Gastrocnemius medialis (tissue), 4 donors: ENCODE results near the gene SGK1. TPM values are rescaled to one million over a fixed set of nuclear protein-coding genes. Genes with fewer than 3 reads are reported as not detected.

Experiments used
- ATAC-seq, 2 donors: fragments of 150-250 bp; one replicate each; pipeline ENCODE4 v1.9.1; 2016
- DNase-seq, 2 donors: peaks; one replicate each; pipeline ENCODE4 v3.0.0-alpha.2; 2019
- H3K27ac ChIP-seq, 4 donors: fragments of 200-600 bp; sonication (generic); 1 replicate in 1 of 4; 2 replicates in 3 of 4; pipeline ENCODE4 v1.5.1; 2016 to 2018; ENCODE audit warnings: mild to moderate bottlenecking in 2 of 4, moderate library complexity in 1 of 4
- H3K27me3 ChIP-seq, 3 donors: fragments of 200-600 bp; sonication (generic) in 2 of 3; 1 replicate in 1 of 3; 2 replicates in 2 of 3; pipeline versions ENCODE4 v1.5.1 to v1.6.0; 2016 to 2019; ENCODE audit warnings: mild to moderate bottlenecking in 1 of 3, moderate library complexity in 1 of 3
- H3K36me3 ChIP-seq, 2 donors: fragments of 200-600 bp; sonication (generic) in 1 of 2; one replicate each; pipeline ENCODE4 v1.5.1; 2017 to 2018
- H3K4me1 ChIP-seq, 2 donors: fragments of 200-600 bp; sonication (generic) in 1 of 2; one replicate each; pipeline ENCODE4 v1.5.1; 2016 to 2017; ENCODE audit warnings: mild to moderate bottlenecking in 2 of 2
- H3K4me3 ChIP-seq, 4 donors: fragments of 200-600 bp; sonication (generic) in 3 of 4; 1 replicate in 1 of 4; 2 replicates in 3 of 4; pipeline ENCODE4 v1.5.1; 2016 to 2019; ENCODE audit warnings: mild to moderate bottlenecking in 2 of 4
- H3K9me3 ChIP-seq, 3 donors: fragments of 200-600 bp; sonication (generic) in 2 of 3; 1 replicate in 1 of 3; 2 replicates in 2 of 3; pipeline ENCODE4 v1.5.1; 2016 to 2019
- CTCF ChIP-seq, 5 experiments: fragments of 450-650 bp in 3 of 5; fragments of 200-600 bp in 2 of 5; sonication (generic) in 2 of 5; IDR thresholded peaks in 4 of 5; conservative IDR thresholded peaks in 1 of 5; 1 replicate in 4 of 5; 2 replicates in 1 of 5; pipeline ENCODE4 v1.5.1; 2016 to 2019; ENCODE audit warnings: antibody characterized with exemption in 5 of 5, mild to moderate bottlenecking in 3 of 5, moderate library complexity in 3 of 5
- POLR2A ChIP-seq, 2 donors: fragments of 450-650 bp; IDR thresholded peaks; one replicate each; pipeline ENCODE4 v1.6.1; 2017; ENCODE audit warnings: antibody characterized with exemption in 2 of 2, mild to moderate bottlenecking in 2 of 2, moderate library complexity in 2 of 2
- in situ Hi-C, 4 donors: fragments of 200-750 bp; cut with MboI; loops; one replicate each; pipeline versions ENCODE4 v1.15.0 to v1.8.0; 2017; ENCODE audit warnings: low sequenced_read_pairs in 4 of 4
- intact Hi-C: fragments of 100-400 bp; cut with DNase I; formaldehyde crosslinking; loops from one replicate; pipeline ENCODE4 v1.15.1; 2023; ENCODE audit warnings: low total_unique reads
- total RNA-seq, 4 donors: library from RNA; depleted of rRNA; stranded (reverse); fragments of >200 nt; gene quantifications; one replicate each; pipeline versions ENCODE4 v1.1.0 to v1.2.3, GENCODE V29; 2016

Gene SGK1
- total RNA-seq, 4 donors from 2014 or later = 43.7 to 100 (median 56.2) TPM

- no peak for DNase-seq
- TF ChIP-seq POLR2A (IDR thresholded peaks at IDR 0.05) = no peak
- TF ChIP-seq CTCF (IDR thresholded peaks at IDR 0.05 in 4 of 5, conservative IDR thresholded peaks at IDR 0.05 in 1 of 5) = no peak
- peaks cover 40 to 44% of the 10 kb centered on the region in 2 donors for H3K4me1 ChIP-seq
These were observed 146.4 kb downstream of the SGK1 start for GRCh38 chr6:134171517-134171916.

GRCh38 chr6:134170844-134171243 lies 147.1 kb downstream of the SGK1 start:
- intact Hi-C loops (loop anchor here (2.0 to 10.0 kb wide), 6 partner anchors 14 to 1356 kb away; partner anchors contain the start of genes HBS1L and RPS12), in situ Hi-C loops (loop anchor here (5.0 to 25.0 kb wide), 6 partner anchors 471 to 716 kb away; no protein-coding TSS in a partner anchor)
- Histone ChIP-seq H3K9me3 (no peaks in the 10 kb centered on the region), H3K27me3 (no peaks in the 10 kb centered on the region), H3K36me3 (peaks cover 0 to 41% of the 10 kb centered on the region in 2 donors), H3K27ac (peak overlapping the region; percentile 92 to 98 (median 96)), H3K4me1 (peaks cover 36 to 44% of the 10 kb centered on the region in 2 donors), H3K4me3 (peak overlapping the region; percentile 41 to 88 (median 77))
- TF ChIP-seq POLR2A (IDR thresholded peaks at IDR 0.05) (no peak), CTCF (IDR thresholded peaks at IDR 0.05 in 4 of 5, conservative IDR thresholded peaks at IDR 0.05 in 1 of 5) (no peak)
- DNase-seq (peak; percentile 38 to 61), ATAC-seq (no peak)

More at GRCh38 chr6:134171517-134171916, 146.4 kb downstream of the SGK1 start:
- ATAC-seq = no peak
- intact Hi-C loops = loop anchor here (2.0 to 10.0 kb wide), 6 partner anchors 15 to 1357 kb away; partner anchors contain the start of genes HBS1L and RPS12
- Histone ChIP-seq H3K9me3 (no peaks in the 10 kb centered on the region), H3K4me3 (peak overlapping the region; percentile 71 to 94 (median 86)), H3K27ac (peak overlapping the region; percentile 92 to 98 (median 96)), H3K27me3 (no peaks in the 10 kb centered on the region), H3K36me3 (peaks cover 0 to 41% of the 10 kb centered on the region in 2 donors)
- in situ Hi-C loops = loop anchor here (5.0 to 25.0 kb wide), 6 partner anchors 471 to 716 kb away; no protein-coding TSS in a partner anchor

GRCh38 chr6:134169871-134170486 lies 147.9 kb downstream of the SGK1 start:
- in situ Hi-C loops (loop anchor here (5.0 to 25.0 kb wide), 7 partner anchors 472 to 717 kb away; no protein-coding TSS in a partner anchor), intact Hi-C loops (loop anchor here (2.0 to 10.0 kb wide), 6 partner anchors 13 to 1355 kb away; partner anchors contain the start of genes HBS1L and RPS12)
- Histone ChIP-seq H3K4me3 (peak overlapping the region; percentile 41 to 88 (median 77)), H3K36me3 (peaks cover 0 to 41% of the 10 kb centered on the region in 2 donors), H3K27me3 (no peaks in the 10 kb centered on the region), H3K27ac (peak overlapping the region; percentile 92 to 98 (median 96)), H3K4me1 (peaks cover 36 to 44% of the 10 kb centered on the region in 2 donors), H3K9me3 (no peaks in the 10 kb centered on the region)
- TF ChIP-seq CTCF (IDR thresholded peaks at IDR 0.05 in 4 of 5, conservative IDR thresholded peaks at IDR 0.05 in 1 of 5) (no peak), POLR2A (IDR thresholded peaks at IDR 0.05) (no peak)
- ATAC-seq = no peak
- DNase-seq = no peak

GRCh38 chr6:134168590-134169208 lies 149.2 kb downstream of the SGK1 start:
- in situ Hi-C loops (loop anchor here in 1 of 4 donors (10.0 to 25.0 kb wide), 2 partner anchors 656 to 719 kb away; no protein-coding TSS in a partner anchor), intact Hi-C loops (no loop called here)
- ATAC-seq (no peak), DNase-seq (no peak)
- Histone ChIP-seq H3K27ac (peak overlapping the region; percentile 92 to 98 (median 96)), H3K36me3 (peaks cover 0 to 41% of the 10 kb centered on the region in 2 donors), H3K4me1 (peaks cover 35 to 43% of the 10 kb centered on the region in 2 donors), H3K4me3 (peak overlapping the region in 1 of 4 donors; percentile 83), H3K9me3 (no peaks in the 10 kb centered on the region), H3K27me3 (no peaks in the 10 kb centered on the region)
- TF ChIP-seq POLR2A (IDR thresholded peaks at IDR 0.05) (no peak), CTCF (IDR thresholded peaks at IDR 0.05 in 4 of 5, conservative IDR thresholded peaks at IDR 0.05 in 1 of 5) (no peak)
